SK-N-MC (cell line): ENCODE measurements around the gene SIK2.
A peak's percentile ranks its signal among the peaks of the same experiment; 100 is the strongest.

ENCODE experiments used
- DNase-seq: peaks from one replicate; pipeline ENCODE4 v3.0.0-alpha.2; 2011; ENCODE audit warnings: low read depth, low spot score
- H3K27ac ChIP-seq: fragments of 200-600 bp; sonication (generic); 2 replicates; pipeline ENCODE4 v1.5.1; 2016; ENCODE audit warnings: mixed run types
- H3K36me3 ChIP-seq: fragments of 200-600 bp; sonication (generic); 2 replicates; pipeline ENCODE4 v1.6.1; 2017; ENCODE audit warnings: antibody characterized with exemption, low read length, mixed read lengths; ENCODE audit not compliant: insufficient read depth
- H3K4me3 ChIP-seq: fragments of 200-600 bp; sonication (generic); 2 replicates; pipeline ENCODE4 v1.5.1; 2016
- H3K9ac ChIP-seq: fragments of 200-600 bp; sonication (generic); 2 replicates; pipeline ENCODE4 v1.8.0; 2017; ENCODE audit warnings: mixed run types, mixed read lengths; ENCODE audit not compliant: insufficient read length
- H3K9me3 ChIP-seq: fragments of 200-600 bp; sonication (generic); 2 replicates; pipeline ENCODE4 v1.6.1; 2017; ENCODE audit warnings: low read depth, mild to moderate bottlenecking, antibody characterized with exemption, low read length, moderate library complexity, mixed read lengths
- EZH2 ChIP-seq: fragments of 200-600 bp; sonication (generic); IDR thresholded peaks from one replicate; pipeline ENCODE4 v1.6.1; 2017; ENCODE audit warnings: antibody characterized with exemption
- FOXP2 ChIP-seq: optimal IDR thresholded peaks from 2 replicates; pipeline ENCODE3; 2011; ENCODE audit warnings: mild to moderate bottlenecking, moderate library complexity; ENCODE audit not compliant: insufficient read depth; ENCODE audit errors: extremely low read length, control extremely low read depth
- POLR2AphosphoS5 ChIP-seq: IDR thresholded peaks from 2 replicates; pipeline ENCODE4 v1.6.1; 2012; ENCODE audit warnings: mild to moderate bottlenecking, low read depth, low read length, borderline replicate concordance

The SIK2 gene

DNA sequence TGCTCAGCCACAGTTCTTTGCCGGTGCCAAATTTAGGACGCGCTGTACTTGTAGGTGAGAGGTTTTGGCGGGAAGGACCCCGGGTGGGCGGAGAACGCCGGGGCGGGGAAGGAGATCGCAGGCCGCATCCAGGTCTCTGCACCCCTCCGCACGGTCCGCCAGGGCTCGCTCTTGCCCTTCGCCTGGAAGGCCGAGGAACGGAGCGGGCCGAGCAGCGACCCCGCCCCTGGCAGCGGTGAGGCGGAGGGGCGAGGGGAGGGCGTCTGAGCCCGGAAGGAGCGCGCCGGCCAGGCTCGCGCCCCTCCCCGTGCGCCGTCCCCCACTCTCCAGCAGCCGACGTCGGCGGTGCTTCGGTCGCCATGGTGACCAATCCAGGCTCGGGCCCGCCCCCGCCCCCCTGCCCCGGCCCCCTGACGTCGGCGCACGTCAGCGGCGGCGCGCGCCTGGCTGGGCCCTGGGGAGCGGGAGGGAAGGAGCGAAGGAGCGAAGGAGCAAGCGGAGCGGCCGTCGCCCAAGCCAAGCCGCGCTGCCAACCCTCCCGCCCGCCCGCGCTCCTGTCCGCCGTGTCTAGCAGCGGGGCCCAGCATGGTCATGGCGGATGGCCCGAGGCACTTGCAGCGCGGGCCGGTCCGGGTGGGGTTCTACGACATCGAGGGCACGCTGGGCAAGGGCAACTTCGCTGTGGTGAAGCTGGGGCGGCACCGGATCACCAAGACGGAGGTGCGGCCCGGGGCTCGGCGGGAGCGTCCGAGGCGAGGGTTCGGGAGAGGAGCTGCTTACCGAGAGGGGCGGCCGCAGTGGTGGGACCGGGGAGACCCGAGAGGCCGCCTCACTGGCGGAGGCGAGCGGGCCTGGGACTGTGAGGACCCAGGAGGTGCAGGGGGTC, at the start of gene SIK2:
Gene SIK2 (plus strand): TSS at position 471 of the 886 bp plus-strand sequence. CDS start 115 bp downstream, at position 586.
- Histone ChIP-seq H3K9ac (peak within 1 kb of the TSS; percentile 84), H3K9me3 (no peaks in the 10 kb centered on the region), H3K4me3 (peak within 1 kb of the TSS; percentile 90), H3K36me3 (no peaks in the 10 kb centered on the region), H3K27ac (peak within 1 kb of the TSS; percentile 76; the same call in 1 of the 2 replicates)
- DNase-seq = no peak
- TF ChIP-seq EZH2 = no peak
- peak; percentile 28; the same call in 1 of the 2 replicates for TF ChIP-seq POLR2AphosphoS5
- TF ChIP-seq FOXP2 = peak; percentile 67

DNA sequence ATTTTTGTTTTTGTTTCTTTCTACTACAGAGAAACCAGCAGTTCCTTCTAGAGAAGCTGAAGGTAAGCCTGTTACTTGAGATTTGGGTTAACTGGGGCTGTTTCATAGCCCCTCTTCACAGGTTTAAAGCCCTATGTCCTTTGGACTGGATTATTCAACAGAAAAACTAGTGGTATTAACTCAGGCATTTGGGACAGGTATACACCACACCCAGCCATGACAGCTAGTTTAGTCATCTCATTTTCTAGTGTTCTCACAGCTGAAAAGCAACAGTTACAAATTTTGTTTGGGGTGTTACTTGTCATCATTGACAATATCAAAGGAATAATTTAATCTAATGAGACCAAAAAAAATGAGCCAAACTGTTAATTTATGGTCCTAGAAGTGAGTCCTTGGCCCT, 47.7 kb upstream of the SIK2 start:
- no peak overlapping the region for H3K27ac ChIP-seq
- no peak for DNase-seq
- H3K9me3 ChIP-seq = peaks cover 5% of the 10 kb centered on the region; the same call in 1 of the 2 replicates
- H3K36me3 ChIP-seq = peaks cover 5% of the 10 kb centered on the region; the same call in 1 of the 2 replicates
- H3K4me3 ChIP-seq = no peak overlapping the region
- TF ChIP-seq EZH2 (no peak), POLR2AphosphoS5 (no peak), FOXP2 (no peak)
- no peak overlapping the region for H3K9ac ChIP-seq

DNA sequence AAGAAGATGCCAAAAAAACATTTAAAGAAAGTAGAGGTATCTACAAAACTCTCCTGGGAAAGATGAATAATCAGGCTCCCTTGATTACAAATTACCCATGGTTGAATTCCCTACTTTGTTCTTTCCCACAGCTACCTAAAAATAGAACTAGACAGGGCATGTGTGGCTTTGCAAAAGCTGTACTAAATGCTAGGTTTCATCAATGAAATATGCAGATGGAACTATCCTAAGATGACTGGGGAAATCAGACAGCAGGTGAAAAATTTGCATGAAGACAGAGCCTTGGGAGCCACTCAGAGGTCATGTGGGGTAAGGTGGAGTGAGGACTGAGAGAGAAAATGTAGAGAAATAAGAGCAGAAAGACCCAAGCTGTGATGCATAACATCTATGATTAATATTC, 47.0 kb upstream of the SIK2 start:
- Histone ChIP-seq H3K27ac (no peak overlapping the region), H3K9ac (no peak overlapping the region)
- TF ChIP-seq POLR2AphosphoS5 (no peak), EZH2 (no peak), FOXP2 (no peak)

DNA sequence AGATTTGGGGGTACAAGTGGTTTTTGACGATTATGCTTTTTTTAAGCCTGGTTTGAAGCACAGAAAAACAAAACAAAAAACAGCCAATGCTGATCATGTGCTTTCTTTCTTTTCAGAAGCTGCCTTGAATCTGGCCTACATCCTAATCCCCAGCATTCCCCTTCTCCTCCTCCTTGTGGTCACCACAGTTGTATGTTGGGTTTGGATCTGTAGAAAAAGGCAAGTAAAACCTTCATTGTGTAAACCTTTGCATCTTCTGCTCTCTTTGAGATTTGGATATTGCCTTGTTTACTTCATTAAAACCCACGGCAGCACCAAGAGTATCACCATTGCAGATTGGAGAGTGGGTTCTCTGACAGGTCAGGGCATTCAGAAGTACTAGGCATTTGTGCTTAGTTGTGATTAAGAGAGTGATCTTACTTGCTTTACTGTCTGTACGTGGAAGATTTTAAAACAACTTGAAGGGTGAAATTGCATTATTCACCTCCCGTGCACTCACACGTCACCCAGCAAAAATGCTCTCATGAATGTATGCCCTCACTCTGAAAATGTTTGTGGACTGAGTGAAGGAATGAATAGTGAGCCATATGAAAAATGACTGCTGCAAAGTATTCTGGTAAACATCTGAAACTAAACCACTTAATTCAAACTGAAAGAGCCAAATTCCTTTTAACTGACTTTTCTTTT, 44.7 kb upstream of the SIK2 start:
- Histone ChIP-seq H3K4me3 (no peak overlapping the region), H3K9ac (no peak overlapping the region), H3K27ac (no peak overlapping the region), H3K36me3 (peaks cover 5% of the 10 kb centered on the region), H3K9me3 (peaks cover 5% of the 10 kb centered on the region; the same call in 1 of the 2 replicates)
- TF ChIP-seq EZH2 = no peak
- TF ChIP-seq FOXP2 = no peak
- no peak for TF ChIP-seq POLR2AphosphoS5
- DNase-seq = no peak

More for the DNA sequence above, 47.0 kb upstream of the SIK2 start:
- no peak for DNase-seq
- Histone ChIP-seq H3K9me3 (peaks cover 5% of the 10 kb centered on the region; the same call in 1 of the 2 replicates), H3K4me3 (no peak overlapping the region), H3K36me3 (peaks cover 5% of the 10 kb centered on the region)

DNA sequence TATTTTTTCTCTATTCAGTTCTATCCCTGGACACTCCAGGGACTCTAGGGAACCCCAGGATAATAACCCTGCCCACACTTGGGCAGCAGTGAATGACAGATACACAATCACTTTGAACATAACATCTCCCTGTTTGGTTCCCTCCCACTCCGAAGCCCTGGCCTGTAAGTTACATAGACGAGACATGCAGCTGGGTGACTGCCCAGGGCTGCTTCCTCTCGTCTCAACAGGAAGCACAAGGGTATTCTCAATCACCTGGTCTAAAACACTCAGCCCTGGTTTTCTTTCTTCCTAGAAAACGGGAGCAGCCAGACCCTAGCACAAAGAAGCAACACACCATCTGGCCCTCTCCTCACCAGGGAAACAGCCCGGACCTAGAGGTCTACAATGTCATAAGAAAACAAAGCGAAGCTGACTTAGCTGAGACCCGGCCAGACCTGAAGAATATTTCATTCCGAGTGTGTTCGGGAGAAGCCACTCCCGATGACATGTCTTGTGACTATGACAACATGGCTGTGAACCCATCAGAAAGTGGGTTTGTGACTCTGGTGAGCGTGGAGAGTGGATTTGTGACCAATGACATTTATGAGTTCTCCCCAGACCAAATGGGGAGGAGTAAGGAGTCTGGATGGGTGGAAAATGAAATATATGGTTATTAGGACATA, 42.3 kb upstream of the SIK2 start:
- H3K9ac ChIP-seq = no peak overlapping the region
- H3K4me3 ChIP-seq = no peak overlapping the region
- DNase-seq = no peak
- H3K27ac ChIP-seq = no peak overlapping the region
- H3K9me3 ChIP-seq = peaks cover 5% of the 10 kb centered on the region; the same call in 1 of the 2 replicates
- TF ChIP-seq FOXP2 = no peak
- TF ChIP-seq EZH2 = no peak
- no peak for TF ChIP-seq POLR2AphosphoS5
- H3K36me3 ChIP-seq = peaks cover 5% of the 10 kb centered on the region

DNA sequence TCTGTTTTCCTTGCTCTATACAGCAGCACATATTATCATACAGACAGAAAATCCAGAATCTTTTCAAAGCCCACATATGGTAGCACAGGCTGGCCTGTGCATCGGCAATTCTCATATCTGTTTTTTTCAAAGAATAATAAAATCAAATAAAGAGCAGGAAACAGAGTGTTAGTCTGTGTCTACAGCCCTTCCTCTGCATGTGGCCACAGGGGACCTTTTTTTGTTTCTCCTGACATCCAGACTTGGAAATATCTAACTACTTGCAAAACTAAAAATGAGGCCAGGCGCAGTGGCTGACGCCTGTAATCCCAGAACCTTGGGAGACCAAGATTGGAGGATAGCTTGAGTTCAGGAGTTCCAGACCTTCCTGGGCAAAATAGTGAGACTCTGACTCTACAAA, 41.4 kb upstream of the SIK2 start:
- H3K9ac ChIP-seq = no peak overlapping the region
- TF ChIP-seq EZH2 = no peak
- TF ChIP-seq POLR2AphosphoS5 = no peak
- no peak for TF ChIP-seq FOXP2
- no peak overlapping the region for H3K4me3 ChIP-seq
- H3K9me3 ChIP-seq = peaks cover 3% of the 10 kb centered on the region; the same call in 1 of the 2 replicates
- no peak for DNase-seq
- no peak overlapping the region for H3K27ac ChIP-seq
- H3K36me3 ChIP-seq = peaks cover 2% of the 10 kb centered on the region

DNA sequence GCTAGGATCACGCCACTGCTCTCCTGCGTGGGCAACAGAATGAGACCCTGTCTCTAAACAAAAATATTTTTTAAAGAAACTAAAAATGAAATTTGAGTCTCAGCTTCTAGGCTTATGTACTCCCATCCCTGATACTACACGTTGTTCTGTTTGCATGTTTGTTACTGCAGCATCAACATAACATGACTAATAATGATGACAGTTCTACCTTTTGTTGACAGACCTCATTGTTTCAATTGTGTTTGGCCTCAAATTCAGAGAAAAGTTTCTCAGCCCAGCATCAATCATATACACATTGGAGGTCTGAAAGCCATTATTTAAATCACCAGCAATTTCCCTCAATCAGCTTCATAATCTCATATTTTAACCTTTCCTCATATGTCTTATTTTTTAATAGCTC, 40.9 kb upstream of the SIK2 start:
- TF ChIP-seq FOXP2 = no peak
- no peak for TF ChIP-seq POLR2AphosphoS5
- TF ChIP-seq EZH2 = no peak
- Histone ChIP-seq H3K9ac (no peak overlapping the region), H3K27ac (no peak overlapping the region), H3K36me3 (no peaks in the 10 kb centered on the region; the same call in 1 of the 2 replicates), H3K9me3 (no peaks in the 10 kb centered on the region), H3K4me3 (no peak overlapping the region)
- DNase-seq = no peak

DNA sequence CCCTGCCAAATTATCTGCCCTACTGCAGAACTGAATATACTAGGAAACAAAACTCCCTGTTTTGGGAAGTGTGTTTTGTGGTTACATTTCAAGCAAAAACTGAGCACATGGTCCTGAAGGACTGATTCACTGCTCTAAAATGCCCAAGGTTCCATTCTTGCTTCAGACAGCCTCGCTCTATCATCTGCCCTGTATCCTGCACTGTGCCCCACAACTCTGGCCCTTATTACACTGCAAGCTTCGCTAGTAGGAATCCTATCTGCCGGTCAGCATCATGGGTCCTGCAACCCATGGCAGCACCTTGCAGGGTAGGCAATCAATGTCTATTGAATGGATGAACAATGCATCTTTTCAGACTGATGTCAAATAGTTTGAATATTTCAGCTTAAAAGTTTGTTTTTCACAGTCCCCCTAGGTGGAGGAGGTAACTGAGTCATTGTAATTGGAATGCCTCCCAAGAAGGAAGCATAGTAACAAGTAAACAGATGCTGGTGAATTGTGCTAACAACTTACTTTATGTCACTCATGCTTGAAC, 40.4 kb upstream of the SIK2 start:
- H3K36me3 ChIP-seq = no peaks in the 10 kb centered on the region; the same call in 1 of the 2 replicates

More for the DNA sequence above, 40.4 kb upstream of the SIK2 start:
- DNase-seq = no peak
- Histone ChIP-seq H3K9ac (no peak overlapping the region), H3K4me3 (no peak overlapping the region), H3K9me3 (no peaks in the 10 kb centered on the region), H3K27ac (no peak overlapping the region)
- TF ChIP-seq FOXP2 (no peak), EZH2 (no peak), POLR2AphosphoS5 (no peak)
